ENCODE results near the gene PITPNB.

DNA sequence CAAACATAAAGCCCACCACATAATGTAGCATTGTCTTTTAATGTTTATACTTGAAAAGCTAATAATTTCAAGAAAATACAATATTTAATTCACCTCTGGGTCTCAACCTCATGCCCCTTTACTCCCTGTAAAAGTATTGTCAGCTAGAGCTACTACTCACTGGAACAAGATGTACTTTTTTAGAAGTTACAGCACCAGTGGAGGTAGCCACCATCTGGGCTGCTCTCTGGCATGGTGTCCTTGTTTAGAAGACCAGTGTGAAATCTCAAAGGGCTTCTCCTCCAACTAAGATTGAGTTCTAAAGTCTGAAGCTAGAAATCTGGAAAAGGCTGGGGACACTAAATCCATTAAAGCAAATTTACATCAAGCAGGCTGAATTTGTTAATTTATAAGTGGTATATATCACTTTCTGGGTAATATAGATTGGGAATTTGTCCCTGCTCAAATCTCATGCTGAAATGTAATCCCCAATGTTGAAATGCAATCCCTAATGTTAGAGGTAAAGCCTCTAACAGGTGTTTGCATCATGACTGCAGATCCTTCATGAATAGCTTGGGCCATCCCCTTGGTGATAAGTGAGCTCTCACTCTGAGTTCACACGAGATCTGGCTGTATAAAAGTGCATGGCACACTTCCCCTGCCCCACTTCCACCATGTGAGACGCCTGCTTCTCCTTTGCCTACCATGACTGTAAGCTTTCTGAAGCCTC lies 47.6 kb downstream of the PITPNB start:
- TF ChIP-seq, protein P1, sequence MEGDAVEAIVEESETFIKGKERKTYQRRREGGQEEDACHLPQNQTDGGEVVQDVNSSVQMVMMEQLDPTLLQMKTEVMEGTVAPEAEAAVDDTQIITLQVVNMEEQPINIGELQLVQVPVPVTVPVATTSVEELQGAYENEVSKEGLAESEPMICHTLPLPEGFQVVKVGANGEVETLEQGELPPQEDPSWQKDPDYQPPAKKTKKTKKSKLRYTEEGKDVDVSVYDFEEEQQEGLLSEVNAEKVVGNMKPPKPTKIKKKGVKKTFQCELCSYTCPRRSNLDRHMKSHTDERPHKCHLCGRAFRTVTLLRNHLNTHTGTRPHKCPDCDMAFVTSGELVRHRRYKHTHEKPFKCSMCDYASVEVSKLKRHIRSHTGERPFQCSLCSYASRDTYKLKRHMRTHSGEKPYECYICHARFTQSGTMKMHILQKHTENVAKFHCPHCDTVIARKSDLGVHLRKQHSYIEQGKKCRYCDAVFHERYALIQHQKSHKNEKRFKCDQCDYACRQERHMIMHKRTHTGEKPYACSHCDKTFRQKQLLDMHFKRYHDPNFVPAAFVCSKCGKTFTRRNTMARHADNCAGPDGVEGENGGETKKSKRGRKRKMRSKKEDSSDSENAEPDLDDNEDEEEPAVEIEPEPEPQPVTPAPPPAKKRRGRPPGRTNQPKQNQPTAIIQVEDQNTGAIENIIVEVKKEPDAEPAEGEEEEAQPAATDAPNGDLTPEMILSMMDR (IDR thresholded peaks at IDR 0.05): no peak
- TF ChIP-seq POLR2A (IDR thresholded peaks at IDR 0.05) (no peak), POLR2AphosphoS5 (IDR thresholded peaks at IDR 0.05; ENCODE audit: insufficient read depth in 1 of 2, low read depth in 1 of 2) (no peak)
